OCI-M1 (cell line): Measurements from ENCODE around the gene BYSL.

ENCODE experiments used
- DNase-seq: peaks from one replicate; lab custom pipeline; 2025; lab: John Stamatoyannopoulos, UW

The BYSL gene

GRCh38 chr6:41914869-41915530, 6.3 kb upstream of the BYSL start:
- no peak for DNase-seq

GRCh38 chr6:41917528-41917927, 3.8 kb upstream of the BYSL start:
- peak; percentile 77 for DNase-seq

DNA sequence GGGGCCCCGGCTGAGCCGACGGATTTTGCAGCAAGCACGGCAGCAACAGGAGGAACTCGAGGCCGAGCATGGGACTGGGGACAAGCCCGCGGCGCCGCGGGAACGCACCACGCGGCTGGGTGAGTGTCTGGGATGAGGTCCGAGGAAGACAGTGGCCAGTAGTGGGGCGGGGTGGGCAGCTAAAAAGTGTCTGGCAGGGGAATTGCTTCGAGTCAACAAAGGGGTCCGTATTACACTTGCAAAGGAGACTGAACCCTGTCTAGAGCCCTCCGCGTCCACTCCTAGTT, 356 bp downstream of the BYSL start:
- DNase-seq = no peak

GRCh38 chr6:41922154-41922553, 855 bp downstream of the BYSL start:
- peak; percentile 48 for DNase-seq

DNA sequence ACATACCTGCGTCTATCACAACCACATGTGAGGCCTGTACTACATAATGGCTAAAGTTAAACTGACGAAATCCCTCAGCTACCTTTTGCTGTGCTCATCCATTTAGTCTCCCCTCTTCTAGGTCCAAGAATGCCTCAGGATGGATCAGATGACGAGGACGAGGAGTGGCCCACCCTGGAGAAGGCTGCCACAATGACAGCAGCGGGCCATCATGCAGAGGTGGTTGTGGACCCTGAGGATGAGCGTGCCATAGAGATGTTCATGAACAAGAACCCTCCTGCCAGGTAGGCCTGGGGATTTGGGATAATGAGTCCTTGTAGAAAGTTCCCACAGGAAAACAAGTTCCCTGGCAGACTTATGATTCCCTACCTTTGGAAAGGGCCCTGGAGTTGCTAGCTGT, 6.0 kb downstream of the BYSL start:
- DNase-seq = no peak

GRCh38 chr6:41929924-41930323, 8.6 kb downstream of the BYSL start:
- no peak for DNase-seq

- no peak for DNase-seq
Observed at GRCh38 chr6:41931792-41932191, 10.5 kb downstream of the BYSL start.

- no peak for DNase-seq
Observed at GRCh38 chr6:41932378-41932777, 11.1 kb downstream of the BYSL start.

- peak; percentile 44 for DNase-seq
Observed at GRCh38 chr6:41934278-41935192, 13.2 kb downstream of the BYSL start.

- DNase-seq = peak; percentile 54
Observed at GRCh38 chr6:41935193-41935574, 13.9 kb downstream of the BYSL start.

DNA sequence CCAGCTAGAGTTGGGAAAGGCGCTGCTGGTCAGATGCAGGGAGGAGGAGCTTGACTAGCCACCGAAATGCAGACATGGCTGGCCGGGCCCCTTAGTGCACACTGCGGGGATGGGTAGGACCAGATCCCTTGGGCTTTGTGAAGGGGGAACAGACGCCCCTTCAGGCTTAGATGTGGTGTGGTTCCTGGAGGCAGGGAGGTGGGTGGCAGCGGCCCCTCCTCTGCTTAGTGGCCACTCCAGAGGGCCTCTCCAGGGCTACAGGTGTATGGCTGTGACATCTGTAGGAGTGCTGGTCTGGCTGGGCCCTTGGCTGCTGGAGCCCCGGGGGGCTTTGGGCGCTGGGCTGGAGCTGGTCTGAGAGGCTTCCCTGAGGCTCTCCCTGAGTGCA, 14.4 kb downstream of the BYSL start:
- peak; percentile 61 for DNase-seq

DNA sequence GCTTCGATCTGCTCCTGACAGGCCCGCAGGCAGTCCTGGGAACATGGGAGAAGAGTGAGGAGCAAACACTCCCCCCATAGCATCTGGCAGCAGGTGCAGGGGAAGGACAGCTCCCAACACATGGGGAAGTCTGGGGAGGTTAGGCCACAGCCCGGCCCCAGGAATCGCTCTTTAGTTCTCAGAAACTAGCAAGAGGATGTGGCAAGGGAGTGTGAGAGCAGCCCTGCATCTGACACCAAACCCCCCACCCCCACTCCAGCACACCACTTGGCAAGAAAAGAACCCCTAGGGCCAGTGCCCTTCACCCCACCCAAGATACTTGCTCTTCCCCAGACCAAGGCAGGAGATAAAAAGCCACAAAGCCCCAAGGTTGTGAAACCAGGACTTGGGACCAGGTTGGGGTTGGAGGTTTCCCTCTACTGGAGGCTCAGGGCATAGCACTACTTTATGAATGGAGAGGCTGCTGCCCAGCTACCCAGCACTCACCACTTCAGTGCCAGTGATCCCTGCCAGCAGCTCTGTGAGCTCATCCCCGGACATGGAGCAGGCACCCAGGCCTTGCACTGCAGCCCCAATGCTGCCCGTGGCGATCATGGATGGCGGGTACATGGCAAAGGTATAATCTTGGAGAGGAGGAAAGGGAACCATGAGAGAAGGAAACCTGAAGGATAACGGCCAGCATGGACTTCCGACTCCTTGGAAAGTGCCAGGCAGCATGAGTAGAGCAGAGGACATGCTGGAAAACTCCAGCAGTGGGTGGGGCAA, 15.0 kb downstream of the BYSL start:
- peak; percentile 100 for DNase-seq

GRCh38 chr6:41937472-41937860, 16.2 kb downstream of the BYSL start:
- DNase-seq = no peak

DNA sequence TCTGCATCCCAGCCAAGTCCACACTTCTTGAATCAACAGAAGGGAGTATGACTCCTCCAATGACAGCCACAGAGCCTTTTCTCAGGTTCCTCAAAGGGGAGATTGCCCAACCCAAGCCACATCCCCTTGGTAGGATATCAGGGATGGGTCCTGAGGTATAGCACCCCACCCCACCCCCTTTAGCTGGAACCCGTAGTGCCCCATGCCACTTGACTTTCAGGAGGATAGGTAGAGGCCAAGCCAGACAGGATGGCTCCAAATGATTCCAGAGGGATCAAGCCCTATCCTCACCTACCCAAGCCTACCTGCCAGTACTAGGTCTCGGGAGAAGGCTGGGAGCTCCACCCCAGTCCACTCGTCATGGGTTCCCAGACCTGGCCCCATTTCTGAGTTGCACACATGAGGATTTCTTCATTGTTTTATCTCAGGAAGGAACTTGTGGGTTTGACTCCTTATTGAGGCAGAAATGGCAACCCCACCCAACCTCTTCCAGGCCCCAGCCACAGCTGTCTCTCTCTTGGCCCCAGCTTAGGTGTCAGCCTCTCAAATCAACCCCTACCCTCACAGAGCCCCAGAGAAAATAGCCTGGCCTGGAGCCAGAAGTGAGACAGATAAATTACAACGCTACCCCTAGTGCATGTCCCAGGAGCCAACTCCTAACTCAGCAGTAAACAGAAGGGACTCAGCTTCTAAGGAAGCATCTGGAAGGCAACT, 16.7 kb downstream of the BYSL start:
- DNase-seq = peak; percentile 96

- DNase-seq = no peak
Observed at GRCh38 chr6:41938590-41939175, 17.4 kb downstream of the BYSL start.

DNA sequence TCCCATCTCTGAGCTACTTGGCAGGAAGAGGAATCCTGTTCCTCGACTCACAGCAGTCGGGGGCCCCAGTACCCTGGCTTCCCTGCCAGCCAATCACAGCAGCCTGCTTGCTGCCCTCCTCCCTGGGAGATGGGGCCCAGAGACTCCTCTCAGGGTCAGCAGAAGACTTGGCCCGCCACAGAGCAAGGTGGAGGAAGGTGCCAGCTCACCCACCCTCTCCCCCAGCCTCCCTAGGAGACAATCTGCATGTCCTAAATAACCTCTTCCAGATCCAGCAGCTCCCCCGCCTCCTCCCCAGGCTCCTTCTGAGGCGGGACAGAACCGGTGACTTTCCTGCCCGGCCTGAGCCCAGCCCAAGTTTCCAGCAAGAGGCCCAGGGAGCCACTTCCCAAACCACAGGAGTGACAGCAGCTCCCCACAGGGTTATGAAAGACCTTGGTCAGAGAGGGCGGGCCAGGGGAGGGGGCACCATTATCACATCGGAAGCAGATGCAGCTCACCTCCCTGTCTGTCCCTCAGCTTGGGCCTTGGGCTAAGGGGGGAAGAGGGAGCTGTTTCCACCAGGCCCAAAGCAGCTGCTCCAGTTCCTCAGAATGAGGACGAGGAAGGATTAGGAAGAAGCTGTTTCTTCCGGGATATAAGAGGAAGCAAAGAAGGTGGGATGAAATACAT, 18.0 kb downstream of the BYSL start:
- DNase-seq = peak; percentile 99

DNA sequence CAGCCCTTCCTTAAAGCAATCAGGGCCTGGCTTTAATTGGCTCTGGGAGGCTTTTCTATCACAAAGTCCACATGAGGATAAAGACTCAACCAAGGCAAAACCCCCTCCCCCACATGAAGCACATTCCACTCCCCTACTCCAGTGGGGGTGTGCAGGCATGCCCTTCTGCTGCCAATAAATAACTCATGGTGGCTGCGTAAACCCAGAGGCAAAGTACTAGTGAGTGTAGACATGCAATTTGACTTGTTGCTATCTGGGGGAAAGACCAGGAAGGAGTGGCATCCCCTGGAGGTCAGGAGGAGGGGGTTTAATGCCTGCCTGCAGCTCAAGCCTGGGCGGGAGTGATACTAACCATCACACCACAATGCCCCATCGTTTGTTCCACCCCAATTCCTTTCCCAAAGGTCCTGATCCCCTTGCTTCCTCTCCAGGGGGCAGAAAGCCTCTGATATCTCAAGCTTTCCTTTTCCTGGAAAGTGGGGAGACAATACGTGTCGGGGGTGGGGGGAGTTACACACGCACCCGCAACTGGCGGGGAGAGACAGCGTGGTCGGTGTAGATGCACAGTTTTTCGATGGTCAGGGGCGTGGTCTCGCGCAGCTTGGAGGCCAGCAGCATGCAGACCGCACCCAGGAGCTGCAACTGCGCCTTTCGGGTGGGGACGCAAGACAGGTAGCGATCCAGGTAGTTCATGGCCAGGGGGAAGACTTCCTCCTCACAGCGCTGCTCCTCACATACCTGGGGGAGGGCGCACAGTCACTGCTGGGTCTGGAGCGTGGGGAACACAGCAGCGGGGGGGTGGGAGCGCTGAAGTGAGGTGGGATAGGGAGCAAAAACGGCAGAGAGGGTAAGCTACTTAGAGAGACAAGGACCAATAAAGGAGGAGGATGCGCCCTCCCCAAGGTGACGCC, 18.8 kb downstream of the BYSL start:
- peak; percentile 96 for DNase-seq

DNA sequence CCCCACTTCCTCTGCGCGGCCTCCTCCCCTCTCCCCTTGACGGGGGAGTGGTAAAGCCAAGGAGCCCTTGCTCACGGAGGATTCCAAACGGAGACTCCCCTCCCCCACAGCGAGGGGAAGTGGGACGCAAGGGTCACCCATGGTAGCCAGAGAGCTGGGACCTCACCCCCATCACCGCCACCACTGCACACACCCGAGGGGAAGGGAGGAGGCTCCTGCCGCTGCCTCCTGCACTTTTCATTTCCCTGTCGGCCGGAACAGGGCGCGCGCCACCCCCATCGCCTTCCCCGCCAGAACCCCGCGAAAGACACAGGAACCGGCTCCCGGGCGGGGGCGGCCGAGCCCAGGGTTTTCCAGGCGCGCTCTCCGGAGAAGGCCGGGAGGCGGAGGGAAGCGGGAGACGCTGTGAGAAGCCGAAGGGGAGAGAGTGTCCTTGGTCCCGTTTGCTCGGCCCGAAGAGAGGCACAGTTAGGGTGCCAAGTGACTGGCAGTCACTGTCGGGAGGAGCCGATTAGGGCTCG, 19.5 kb downstream of the BYSL start:
- DNase-seq = peak; percentile 81

- peak; percentile 97 for DNase-seq
Observed at GRCh38 chr6:41941280-41942066, 20.2 kb downstream of the BYSL start, which contains the start of gene CCND3. TSS of gene CCND3 (minus strand) at chr6:41941808. CDS start at chr6:41941649, 159 bp downstream.
